ENCODE data around the gene ZNF784. TPM values are rescaled to one million over a fixed set of nuclear protein-coding genes. Genes with fewer than 3 reads are reported as not detected.
A peak's percentile ranks its signal among the peaks of the same experiment; 100 is the strongest.

Gene ZNF784
- total and polyA plus RNA-seq, 5 donors from 2014 or later, result 1.0 to 11.1 (median 1.9) TPM

GRCh38 chr19:55621673-55622231, 2.6 kb downstream of the ZNF784 start:
- H3K36me3 Mint-ChIP-seq, result peaks cover 10% of the 10 kb centered on the region
- no peaks in the 10 kb centered on the region for H3K9me3 ChIP-seq (ENCODE audit: control insufficient read depth in 2 of 2, low read length in 2 of 2)
- ATAC-seq (ENCODE audit: low read depth in 2 of 2) (no peak), DNase-seq (no peak)
- H3K4me1 ChIP-seq (ENCODE audit: control insufficient read depth, insufficient read depth, low read length, poor library complexity, severe bottlenecking), result peaks cover 28% of the 10 kb centered on the region
- H3K4me1 Mint-ChIP-seq, result peaks cover 11 to 49% (median 23%) of the 10 kb centered on the region in 4 donors
- H3K36me3 ChIP-seq (ENCODE audit: control insufficient read depth, insufficient read depth, low read length), result no peaks in the 10 kb centered on the region
- no peaks in the 10 kb centered on the region for H3K27me3 Mint-ChIP-seq
- no peak overlapping the region for H3K27ac Mint-ChIP-seq
- no peak overlapping the region for H3K4me3 ChIP-seq (ENCODE audit: low read depth, low read length)
- H3K4me3 Mint-ChIP-seq, result no peak overlapping the region
- no peak overlapping the region for H3K27ac ChIP-seq (ENCODE audit: insufficient read depth, low read length, poor library complexity, severe bottlenecking)
- no peaks in the 10 kb centered on the region for H3K9me3 Mint-ChIP-seq
- no peaks in the 10 kb centered on the region for H3K27me3 ChIP-seq (ENCODE audit: control insufficient read depth, insufficient read depth, low read length)

- DNase-seq, result no peak
- peaks cover 10% of the 10 kb centered on the region for H3K36me3 Mint-ChIP-seq
- Histone ChIP-seq H3K27me3 (ENCODE audit: control insufficient read depth, insufficient read depth, low read length) (no peaks in the 10 kb centered on the region), H3K4me1 (ENCODE audit: control insufficient read depth, insufficient read depth, low read length, poor library complexity, severe bottlenecking) (peaks cover 23% of the 10 kb centered on the region), H3K9me3 (ENCODE audit: control insufficient read depth in 2 of 2, low read length in 2 of 2) (no peaks in the 10 kb centered on the region), H3K27ac (ENCODE audit: insufficient read depth, low read length, poor library complexity, severe bottlenecking) (no peak overlapping the region), H3K4me3 (ENCODE audit: low read depth, low read length) (no peak overlapping the region), H3K36me3 (ENCODE audit: control insufficient read depth, insufficient read depth, low read length) (no peaks in the 10 kb centered on the region)
- no peaks in the 10 kb centered on the region for H3K27me3 Mint-ChIP-seq
- peaks cover 8 to 46% (median 18%) of the 10 kb centered on the region in 4 donors for H3K4me1 Mint-ChIP-seq
- H3K9me3 Mint-ChIP-seq, result no peaks in the 10 kb centered on the region
- ATAC-seq (ENCODE audit: low read depth in 2 of 2), result no peak
- H3K4me3 Mint-ChIP-seq, result no peak overlapping the region
- H3K27ac Mint-ChIP-seq, result no peak overlapping the region
Measured at GRCh38 chr19:55621205-55621672, 3.1 kb downstream of the ZNF784 start.

GRCh38 chr19:55620410-55621204, 3.8 kb downstream of the ZNF784 start:
- ATAC-seq (ENCODE audit: low read depth in 2 of 2) (no peak), DNase-seq (no peak)
- Mint-ChIP-seq H3K36me3 (peaks cover 10% of the 10 kb centered on the region), H3K9me3 (no peaks in the 10 kb centered on the region), H3K4me1 (peaks cover 5 to 40% (median 14%) of the 10 kb centered on the region in 4 donors), H3K27me3 (no peaks in the 10 kb centered on the region), H3K27ac (peak overlapping the region in 2 of 3 donors; percentile 55 to 82), H3K4me3 (peak overlapping the region in 1 of 4 donors; percentile 16)
- no peak overlapping the region for H3K4me3 ChIP-seq (ENCODE audit: low read depth, low read length)
- no peaks in the 10 kb centered on the region for H3K9me3 ChIP-seq (ENCODE audit: control insufficient read depth in 2 of 2, low read length in 2 of 2)
- H3K27me3 ChIP-seq (ENCODE audit: control insufficient read depth, insufficient read depth, low read length), result no peaks in the 10 kb centered on the region
- H3K36me3 ChIP-seq (ENCODE audit: control insufficient read depth, insufficient read depth, low read length), result no peaks in the 10 kb centered on the region
- H3K27ac ChIP-seq (ENCODE audit: insufficient read depth, low read length, poor library complexity, severe bottlenecking), result no peak overlapping the region
- H3K4me1 ChIP-seq (ENCODE audit: control insufficient read depth, insufficient read depth, low read length, poor library complexity, severe bottlenecking), result peaks cover 17% of the 10 kb centered on the region

GRCh38 chr19:55619286-55619685, 5.1 kb downstream of the ZNF784 start:
- no peak overlapping the region for H3K4me3 ChIP-seq (ENCODE audit: low read depth, low read length)
- H3K36me3 ChIP-seq (ENCODE audit: control insufficient read depth, insufficient read depth, low read length), result no peaks in the 10 kb centered on the region
- H3K27ac ChIP-seq (ENCODE audit: insufficient read depth, low read length, poor library complexity, severe bottlenecking), result no peak overlapping the region
- Mint-ChIP-seq H3K4me1 (peaks cover 5 to 30% (median 11%) of the 10 kb centered on the region in 4 donors), H3K27me3 (no peaks in the 10 kb centered on the region), H3K27ac (no peak overlapping the region), H3K36me3 (peaks cover 10% of the 10 kb centered on the region), H3K4me3 (no peak overlapping the region), H3K9me3 (no peaks in the 10 kb centered on the region)
- H3K4me1 ChIP-seq (ENCODE audit: control insufficient read depth, insufficient read depth, low read length, poor library complexity, severe bottlenecking), result peaks cover 7% of the 10 kb centered on the region
- H3K27me3 ChIP-seq (ENCODE audit: control insufficient read depth, insufficient read depth, low read length), result no peaks in the 10 kb centered on the region
- no peaks in the 10 kb centered on the region for H3K9me3 ChIP-seq (ENCODE audit: control insufficient read depth in 2 of 2, low read length in 2 of 2)
- DNase-seq (no peak), ATAC-seq (ENCODE audit: low read depth in 2 of 2) (no peak)

- Mint-ChIP-seq H3K27ac (no peak overlapping the region), H3K4me1 (peaks cover 0 to 23% (median 4%) of the 10 kb centered on the region in 4 donors), H3K4me3 (no peak overlapping the region), H3K36me3 (peaks cover 10% of the 10 kb centered on the region), H3K9me3 (no peaks in the 10 kb centered on the region), H3K27me3 (no peaks in the 10 kb centered on the region)
- Histone ChIP-seq H3K4me3 (ENCODE audit: low read depth, low read length) (no peak overlapping the region), H3K9me3 (ENCODE audit: control insufficient read depth in 2 of 2, low read length in 2 of 2) (no peaks in the 10 kb centered on the region), H3K4me1 (ENCODE audit: control insufficient read depth, insufficient read depth, low read length, poor library complexity, severe bottlenecking) (peaks cover under 1% of the 10 kb centered on the region), H3K27me3 (ENCODE audit: control insufficient read depth, insufficient read depth, low read length) (no peaks in the 10 kb centered on the region), H3K27ac (ENCODE audit: insufficient read depth, low read length, poor library complexity, severe bottlenecking) (no peak overlapping the region), H3K36me3 (ENCODE audit: control insufficient read depth, insufficient read depth, low read length) (no peaks in the 10 kb centered on the region)
- ATAC-seq (ENCODE audit: low read depth in 2 of 2) (no peak), DNase-seq (no peak)
Measured at GRCh38 chr19:55618426-55618825, 5.9 kb downstream of the ZNF784 start.

- Histone ChIP-seq H3K27me3 (ENCODE audit: control insufficient read depth, insufficient read depth, low read length) (no peaks in the 10 kb centered on the region), H3K36me3 (ENCODE audit: control insufficient read depth, insufficient read depth, low read length) (no peaks in the 10 kb centered on the region), H3K4me1 (ENCODE audit: control insufficient read depth, insufficient read depth, low read length, poor library complexity, severe bottlenecking) (no peaks in the 10 kb centered on the region), H3K27ac (ENCODE audit: insufficient read depth, low read length, poor library complexity, severe bottlenecking) (no peak overlapping the region), H3K9me3 (ENCODE audit: control insufficient read depth in 2 of 2, low read length in 2 of 2) (no peaks in the 10 kb centered on the region), H3K4me3 (ENCODE audit: low read depth, low read length) (no peak overlapping the region)
- no peak overlapping the region for H3K4me3 Mint-ChIP-seq
- DNase-seq (no peak), ATAC-seq (ENCODE audit: low read depth in 2 of 2) (no peak)
- H3K27ac Mint-ChIP-seq, result peak overlapping the region in 2 of 3 donors; percentile 32 to 63
- H3K27me3 Mint-ChIP-seq, result no peaks in the 10 kb centered on the region
- peaks cover 0 to 2% (median 0%) of the 10 kb centered on the region in 7 donors for H3K9me3 Mint-ChIP-seq
- H3K4me1 Mint-ChIP-seq, result peaks cover 0 to 27% (median 7%) of the 10 kb centered on the region in 4 donors
- H3K36me3 Mint-ChIP-seq, result peaks cover 15% of the 10 kb centered on the region
Measured at GRCh38 chr19:55617426-55617825, 6.9 kb downstream of the ZNF784 start.

- no peaks in the 10 kb centered on the region for H3K36me3 ChIP-seq (ENCODE audit: control insufficient read depth, insufficient read depth, low read length)
- no peaks in the 10 kb centered on the region for H3K4me1 ChIP-seq (ENCODE audit: control insufficient read depth, insufficient read depth, low read length, poor library complexity, severe bottlenecking)
- H3K36me3 Mint-ChIP-seq, result peaks cover 15% of the 10 kb centered on the region
- H3K4me1 Mint-ChIP-seq, result peaks cover 0 to 36% (median 14%) of the 10 kb centered on the region in 4 donors
- H3K9me3 ChIP-seq (ENCODE audit: control insufficient read depth in 2 of 2, low read length in 2 of 2), result no peaks in the 10 kb centered on the region
- peaks cover 0 to 2% (median 0%) of the 10 kb centered on the region in 7 donors for H3K9me3 Mint-ChIP-seq
- DNase-seq, result no peak
- no peak overlapping the region for H3K4me3 Mint-ChIP-seq
- ATAC-seq (ENCODE audit: low read depth in 2 of 2), result no peak
- H3K4me3 ChIP-seq (ENCODE audit: low read depth, low read length), result no peak overlapping the region
- no peaks in the 10 kb centered on the region for H3K27me3 ChIP-seq (ENCODE audit: control insufficient read depth, insufficient read depth, low read length)
- no peak overlapping the region for H3K27ac ChIP-seq (ENCODE audit: insufficient read depth, low read length, poor library complexity, severe bottlenecking)
- H3K27me3 Mint-ChIP-seq, result no peaks in the 10 kb centered on the region
- H3K27ac Mint-ChIP-seq, result no peak overlapping the region
Measured at GRCh38 chr19:55616395-55616875, 7.9 kb downstream of the ZNF784 start.

Measured in CD4-positive, CD25-positive, alpha-beta regulatory T cell (primary cell).